CD14-positive monocyte (primary cell): ENCODE measurements around the gene CSNK2A2. TPM values are rescaled to one million over a fixed set of nuclear protein-coding genes. Genes with fewer than 3 reads are reported as not detected.
A peak's percentile ranks its signal among the peaks of the same experiment; 100 is the strongest.

Experiments used
- DNase-seq, 3 donors: peaks; one replicate each; pipeline ENCODE4 v3.0.0-alpha.2; 2011 to 2022
- H2AFZ ChIP-seq: 2 replicates; pipeline ENCODE4 v1.6.0; 2012; ENCODE audit warnings: mild to moderate bottlenecking, low read depth, low read length, inconsistent platforms; ENCODE audit not compliant: insufficient read depth, poor library complexity, severe bottlenecking
- H3K27ac ChIP-seq, 2 donors: 1 replicate in 1 of 2; 2 replicates in 1 of 2; pipeline ENCODE4 v1.5.1; 2012 to 2013; ENCODE audit warnings: low read length in 2 of 2, control low read depth in 1 of 2, inconsistent platforms in 1 of 2, low read depth in 1 of 2, mild to moderate bottlenecking in 1 of 2
- H3K27me3 ChIP-seq, 2 donors: one replicate each; pipeline versions ENCODE4 v1.6.0 to v1.6.1; 2011 to 2013; ENCODE audit warnings: low read length in 2 of 2; ENCODE audit not compliant: control insufficient read depth in 2 of 2, insufficient read depth in 2 of 2
- H3K36me3 ChIP-seq, 2 donors: replicated peaks in 1 of 2; 1 replicate in 1 of 2; 2 replicates in 1 of 2; pipeline versions ENCODE4 v1.5.1 to v1.6.1; 2012 to 2013; ENCODE audit warnings: low read length in 2 of 2, control low read depth in 1 of 2, inconsistent platforms in 1 of 2, mild to moderate bottlenecking in 1 of 2; ENCODE audit not compliant: insufficient read depth in 2 of 2, control insufficient read depth in 1 of 2
- H3K4me1 ChIP-seq, 2 donors: 1 replicate in 1 of 2; 2 replicates in 1 of 2; pipeline versions ENCODE4 v1.5.1 to v1.6.1; 2012 to 2013; ENCODE audit warnings: low read length in 2 of 2, control low read depth in 1 of 2, inconsistent platforms in 1 of 2, mild to moderate bottlenecking in 1 of 2, moderate library complexity in 1 of 2; ENCODE audit not compliant: insufficient read depth in 2 of 2, control insufficient read depth in 1 of 2
- H3K4me2 ChIP-seq: replicated peaks from 2 replicates; pipeline ENCODE3; 2012; ENCODE audit warnings: low read length, moderate library complexity, mild to moderate bottlenecking; ENCODE audit not compliant: poor library complexity, severe bottlenecking; ENCODE audit errors: extremely low read depth
- H3K4me3 ChIP-seq, 3 experiments: fragments of 200-600 bp in 1 of 3; sonication (generic) in 1 of 3; replicated peaks in 1 of 3; 1 replicate in 2 of 3; 2 replicates in 1 of 3; pipeline ENCODE4 v1.5.1; 2011 to 2013; ENCODE audit warnings: low read length in 3 of 3, mild to moderate bottlenecking in 3 of 3, control low read depth in 2 of 3, low read depth in 2 of 3, inconsistent platforms in 1 of 3, moderate library complexity in 1 of 3
- H3K79me2 ChIP-seq: 2 replicates; pipeline ENCODE4 v1.6.0; 2012; ENCODE audit warnings: mild to moderate bottlenecking, control low read depth, inconsistent platforms, low read length, moderate library complexity; ENCODE audit not compliant: insufficient read depth
- H3K9ac ChIP-seq: 2 replicates; pipeline ENCODE4 v1.6.0; 2017; ENCODE audit warnings: low read length, mild to moderate bottlenecking; ENCODE audit not compliant: insufficient read depth, poor library complexity, severe bottlenecking
- H3K9me3 ChIP-seq, 2 donors: replicated peaks in 1 of 2; 1 replicate in 1 of 2; 2 replicates in 1 of 2; pipeline versions ENCODE4 v1.5.1 to v1.6.1; 2012 to 2013; ENCODE audit warnings: low read length in 2 of 2, control low read depth in 1 of 2; ENCODE audit not compliant: control insufficient read depth in 1 of 2, insufficient read depth in 1 of 2
- H4K20me1 ChIP-seq: 2 replicates; pipeline ENCODE4 v1.6.0; 2012; ENCODE audit warnings: mild to moderate bottlenecking, low read length, control low read depth, moderate library complexity; ENCODE audit not compliant: insufficient read depth
- H3K27ac Mint-ChIP-seq, 7 donors: one replicate each; pipeline ENCODE4 v1.8.0; 2020; ENCODE audit warnings: mild to moderate bottlenecking in 7 of 7, mixed read lengths in 7 of 7, moderate library complexity in 6 of 7, inconsistent platforms in 2 of 7
- H3K27me3 Mint-ChIP-seq, 3 donors: one replicate each; pipeline ENCODE4 v1.8.0; 2021 to 2022; ENCODE audit warnings: low read depth in 3 of 3, mild to moderate bottlenecking in 3 of 3, mixed read lengths in 3 of 3, moderate library complexity in 3 of 3, inconsistent platforms in 1 of 3
- H3K36me3 Mint-ChIP-seq, 2 donors: one replicate each; pipeline ENCODE4 v1.8.0; 2020; ENCODE audit warnings: mixed read lengths in 2 of 2, inconsistent platforms in 1 of 2, mild to moderate bottlenecking in 1 of 2
- H3K4me1 Mint-ChIP-seq: one replicate; pipeline ENCODE4 v1.8.0; 2020; ENCODE audit warnings: mild to moderate bottlenecking, mixed read lengths
- H3K4me3 Mint-ChIP-seq, 2 donors: one replicate each; pipeline ENCODE4 v1.8.0; 2020; ENCODE audit warnings: mild to moderate bottlenecking in 2 of 2, mixed read lengths in 2 of 2, moderate library complexity in 1 of 2
- H3K9me3 Mint-ChIP-seq, 7 donors: one replicate each; pipeline ENCODE4 v1.8.0; 2020 to 2022; ENCODE audit warnings: mixed read lengths in 7 of 7, mild to moderate bottlenecking in 6 of 7, moderate library complexity in 6 of 7, inconsistent platforms in 2 of 7
- CTCF ChIP-seq: fragments of 200-600 bp; IDR thresholded peaks from one replicate; pipeline ENCODE4 v1.8.0; 2022; ENCODE audit warnings: antibody characterized with exemption, mild to moderate bottlenecking
- WGBS: methylation state at CpG from one replicate; pipeline ENCODE4 v1.1.5; 2013; ENCODE audit warnings: missing lambda C conversion rate; ENCODE audit not compliant: insufficient coverage; 5-methylcytosine and 5-hydroxymethylcytosine counted together
- intact Hi-C, 2 donors: fragments of 100-400 bp; cut with micrococcal nuclease; formaldehyde crosslinking; loops; one replicate each; pipeline versions ENCODE4 v1.15.0 to v1.15.1; 2023
- polyA plus RNA-seq, 3 donors: library from polyadenylated mRNA; depleted of rRNA in 1 of 3; unstranded in 2 of 3; stranded (reverse) in 1 of 3; fragments of 300-500 nt in 2 of 3; fragments of >200 nt in 1 of 3; fragmentation: Illumina TruSeq in 2 of 3; gene quantifications; 1 replicate in 2 of 3; 2 replicates in 1 of 3; pipeline ENCODE4 v1.2.3, GENCODE V29; 2012 to 2021
- small RNA-seq: library from RNA; depleted of rRNA; stranded (forward); fragments of <200 nt; gene quantifications from one replicate; pipeline ENCODE3, GENCODE V24; 2012; ENCODE audit warnings: low read depth; ENCODE audit not compliant: insufficient read length

Gene CSNK2A2
- polyA plus RNA-seq, 3 donors: 1.6 to 24.7 (median 9.2) TPM

GRCh38 chr16:58109330-58109729 is 88.6 kb downstream of the CSNK2A2 start:
- no peak overlapping the region for H3K9ac ChIP-seq
- no peak overlapping the region for H3K4me3 ChIP-seq
- H3K36me3 ChIP-seq: peaks cover 6 to 21% of the 10 kb centered on the region in 2 donors
- DNase-seq: peak in 1 of 3 donors; percentile 6
- H3K4me1 ChIP-seq: peaks cover 0 to 10% of the 10 kb centered on the region in 2 donors
- no peak overlapping the region for H2AFZ ChIP-seq
- TF ChIP-seq CTCF: no peak
- no peak overlapping the region for H3K27ac ChIP-seq
- intact Hi-C loops: no loop called here
- H3K9me3 ChIP-seq: no peaks in the 10 kb centered on the region
- H3K36me3 Mint-ChIP-seq: peaks cover 18 to 24% of the 10 kb centered on the region in 2 donors
- H3K4me1 Mint-ChIP-seq: peaks cover 21% of the 10 kb centered on the region
- peaks cover 2 to 3% (median 2%) of the 10 kb centered on the region in 3 donors for H3K27me3 Mint-ChIP-seq
- H3K27ac Mint-ChIP-seq: peak overlapping the region in 2 of 7 donors; percentile 2 to 70
- H3K4me2 ChIP-seq: peak overlapping the region; percentile 16
- peaks cover 0 to 3% (median 0%) of the 10 kb centered on the region in 7 donors for H3K9me3 Mint-ChIP-seq
- WGBS: 14% methylated on average over 3 of the region's 8 CpGs
- peak overlapping the region; percentile 49 to 59 for H3K4me3 Mint-ChIP-seq
- no peaks in the 10 kb centered on the region for H3K27me3 ChIP-seq
- no peaks in the 10 kb centered on the region for H3K79me2 ChIP-seq
- H4K20me1 ChIP-seq: no peaks in the 10 kb centered on the region

Small RNA genes lying within 50 kb of the gene (small RNA-seq; reads per million reads assigned to genes)
- gene RN7SL645P: not detected

Other genes starting within 250 kb of the CSNK2A2 start
- not detected for gene CNGB1, start 227.0 kb downstream of the CSNK2A2 start, polyA plus RNA-seq
- gene ZNF319, start 197.4 kb downstream of the CSNK2A2 start, polyA plus RNA-seq: 10 to 100 TPM in 1 of 3 donors, 1 to 10 TPM in 2; 1.9 to 11.5 (median 4.7) TPM
- gene USB1, start 196.7 kb downstream of the CSNK2A2 start, polyA plus RNA-seq: 10 to 100 TPM; 25.7 to 55.7 (median 44.4) TPM
- gene MMP15, start 172.4 kb downstream of the CSNK2A2 start, polyA plus RNA-seq: not detected
- 10 to 100 TPM; 17.3 to 24.0 (median 18.8) TPM for gene CFAP20, start 68.7 kb downstream of the CSNK2A2 start, polyA plus RNA-seq
- not detected for gene PRSS54, start 96.9 kb upstream of the CSNK2A2 start, polyA plus RNA-seq
- gene GINS3, start 194.4 kb upstream of the CSNK2A2 start, polyA plus RNA-seq: 1 to 10 TPM in 2 of 3 donors, under 1 TPM in 1; 0.79 to 1.8 (median 1.4) TPM